ENCODE measurements around the gene DDRGK1.

The DDRGK1 gene

DNA sequence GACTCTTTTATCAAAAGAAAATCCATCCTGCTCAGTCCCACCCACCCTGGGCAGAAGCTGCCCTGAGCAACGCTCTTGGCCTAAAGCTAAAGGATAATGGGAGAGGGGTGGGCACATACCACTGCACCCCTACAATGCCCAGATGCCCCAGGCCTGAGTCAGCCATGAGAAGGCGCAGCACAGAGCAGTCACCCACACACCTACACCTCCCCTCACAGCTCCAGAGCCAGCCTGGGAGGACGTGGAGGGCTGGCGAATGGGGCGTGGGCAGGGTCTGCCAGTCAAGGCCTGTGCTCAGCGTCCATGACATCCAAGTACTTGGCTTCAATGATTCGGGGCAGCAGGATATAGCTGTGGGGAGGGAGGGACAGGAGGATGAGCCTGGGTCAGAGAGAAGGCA is 23.0 kb upstream of the DDRGK1 start:
- no peak for DNase-seq (ENCODE audit: low spot score)
- TF ChIP-seq, protein P1, sequence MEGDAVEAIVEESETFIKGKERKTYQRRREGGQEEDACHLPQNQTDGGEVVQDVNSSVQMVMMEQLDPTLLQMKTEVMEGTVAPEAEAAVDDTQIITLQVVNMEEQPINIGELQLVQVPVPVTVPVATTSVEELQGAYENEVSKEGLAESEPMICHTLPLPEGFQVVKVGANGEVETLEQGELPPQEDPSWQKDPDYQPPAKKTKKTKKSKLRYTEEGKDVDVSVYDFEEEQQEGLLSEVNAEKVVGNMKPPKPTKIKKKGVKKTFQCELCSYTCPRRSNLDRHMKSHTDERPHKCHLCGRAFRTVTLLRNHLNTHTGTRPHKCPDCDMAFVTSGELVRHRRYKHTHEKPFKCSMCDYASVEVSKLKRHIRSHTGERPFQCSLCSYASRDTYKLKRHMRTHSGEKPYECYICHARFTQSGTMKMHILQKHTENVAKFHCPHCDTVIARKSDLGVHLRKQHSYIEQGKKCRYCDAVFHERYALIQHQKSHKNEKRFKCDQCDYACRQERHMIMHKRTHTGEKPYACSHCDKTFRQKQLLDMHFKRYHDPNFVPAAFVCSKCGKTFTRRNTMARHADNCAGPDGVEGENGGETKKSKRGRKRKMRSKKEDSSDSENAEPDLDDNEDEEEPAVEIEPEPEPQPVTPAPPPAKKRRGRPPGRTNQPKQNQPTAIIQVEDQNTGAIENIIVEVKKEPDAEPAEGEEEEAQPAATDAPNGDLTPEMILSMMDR (IDR thresholded peaks at IDR 0.05; ENCODE audit: extremely low read depth, missing control alignments), result no peak

DNA sequence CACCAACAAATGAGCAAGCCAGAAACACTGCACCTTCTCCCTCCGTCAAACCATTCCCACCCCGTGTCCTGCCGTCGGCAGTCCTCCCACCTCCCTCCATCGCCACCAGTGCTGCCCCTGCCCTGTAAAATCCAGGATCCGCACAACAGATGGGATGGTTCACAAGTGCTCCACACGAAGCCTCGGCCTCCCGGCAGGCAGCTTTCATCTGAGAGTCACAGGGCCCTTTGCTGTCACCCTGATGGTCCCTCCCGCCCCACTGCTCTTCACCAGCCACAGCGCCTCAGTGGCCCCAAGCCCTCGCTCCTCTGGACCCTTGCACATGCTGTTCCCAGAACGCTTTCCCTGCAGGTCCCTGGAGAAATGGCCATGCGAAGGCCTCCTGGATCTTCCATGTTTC is 22.4 kb upstream of the DDRGK1 start:
- no peak for DNase-seq (ENCODE audit: low spot score)
- TF ChIP-seq, protein P1 (IDR thresholded peaks at IDR 0.05; ENCODE audit: extremely low read depth, missing control alignments), result no peak

DNA sequence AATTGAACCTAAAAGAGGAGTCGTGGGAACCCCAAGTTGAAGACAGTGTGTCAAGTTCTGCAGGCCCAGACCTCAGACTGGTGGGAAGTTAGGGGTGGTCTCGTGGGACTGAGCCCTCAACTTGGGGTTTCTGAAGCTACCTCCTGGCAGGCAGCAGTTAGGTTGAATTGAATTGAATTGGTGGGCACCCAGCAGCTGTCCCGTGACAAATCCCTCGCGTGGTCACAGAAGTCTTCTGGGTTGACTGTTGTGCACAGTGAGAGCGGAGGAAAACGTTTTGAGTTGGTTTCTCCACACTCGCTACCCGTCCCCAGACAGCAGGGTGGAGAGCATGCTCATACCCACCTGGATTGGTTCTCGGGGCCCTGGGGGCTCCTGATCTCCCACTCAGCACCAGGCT is 21.6 kb upstream of the DDRGK1 start:
- no peak for DNase-seq (ENCODE audit: low spot score)
- TF ChIP-seq, protein P1 (IDR thresholded peaks at IDR 0.05; ENCODE audit: extremely low read depth, missing control alignments), result no peak

DNA sequence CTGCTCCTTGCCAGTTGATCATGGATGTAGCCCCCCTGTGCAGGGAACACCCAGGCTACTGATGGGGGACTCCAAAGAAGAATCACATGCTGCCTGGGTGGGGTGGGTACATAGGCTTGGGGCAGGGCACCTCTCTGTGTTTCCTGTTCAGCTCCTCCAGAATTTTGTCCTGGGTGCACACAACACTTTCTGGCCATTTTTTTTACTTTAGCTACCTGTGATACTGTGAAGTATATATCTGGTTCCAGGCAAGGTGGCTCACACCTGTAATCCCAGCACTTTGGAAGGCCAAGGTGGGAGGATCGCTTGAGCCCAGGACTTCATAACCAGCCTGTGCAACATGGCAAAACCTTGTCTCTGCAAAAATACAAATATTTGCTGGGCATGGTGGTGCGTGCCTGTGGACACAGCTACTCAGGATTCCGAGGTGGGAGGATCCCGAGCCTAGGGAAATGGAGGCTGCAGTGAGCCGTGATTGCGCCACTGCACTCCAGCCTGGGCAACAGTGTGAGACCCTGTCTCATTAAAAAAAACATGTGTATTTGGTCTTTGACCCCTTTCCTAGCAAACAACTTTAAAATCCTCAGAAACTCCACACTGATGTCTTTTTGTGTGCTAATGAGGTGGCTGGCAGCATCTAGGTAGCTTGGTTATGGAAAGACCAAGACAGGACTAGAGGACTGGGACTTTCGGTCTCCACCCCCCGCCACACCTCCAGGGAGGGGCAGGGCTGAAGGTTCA is 20.4 kb upstream of the DDRGK1 start:
- TF ChIP-seq, protein P1 (IDR thresholded peaks at IDR 0.05; ENCODE audit: extremely low read depth, missing control alignments), result no peak
- DNase-seq (ENCODE audit: low spot score), result no peak

DNA sequence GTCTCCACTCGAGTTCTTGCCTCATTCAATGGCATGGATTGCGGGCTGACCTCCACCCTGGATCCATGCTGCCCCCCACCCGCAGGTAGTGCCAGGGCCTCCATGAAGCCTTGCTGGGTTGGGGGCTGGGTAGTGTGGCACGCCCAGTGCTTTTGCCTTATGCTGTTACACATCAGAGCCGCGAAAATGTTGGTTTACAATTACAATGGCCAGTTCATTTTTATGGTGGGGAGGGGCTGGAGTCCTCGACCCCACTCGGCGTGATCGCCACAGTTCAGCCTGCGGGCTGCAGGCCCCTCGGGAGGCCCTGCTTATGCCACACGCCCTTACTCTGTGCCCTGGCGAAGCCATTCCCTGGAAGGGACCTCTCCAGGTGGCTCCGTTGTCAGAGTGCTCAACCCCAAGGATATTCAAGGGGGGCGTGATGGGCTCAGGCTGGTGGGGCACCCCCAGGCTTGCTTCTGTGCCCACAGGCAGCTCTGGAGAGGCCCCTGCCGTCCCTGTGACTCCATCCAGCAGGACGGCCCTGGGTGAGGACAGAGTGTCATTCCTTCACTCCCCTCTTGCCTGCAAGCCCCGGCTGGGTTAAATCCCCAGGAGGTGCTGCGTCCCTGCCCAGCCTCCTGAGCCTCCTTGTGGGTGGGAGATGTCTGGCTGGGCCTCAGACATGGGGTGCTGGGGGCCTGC is 19.7 kb upstream of the DDRGK1 start:
- TF ChIP-seq, protein P1 (IDR thresholded peaks at IDR 0.05; ENCODE audit: extremely low read depth, missing control alignments), result no peak
- no peak for DNase-seq (ENCODE audit: low spot score)

DNA sequence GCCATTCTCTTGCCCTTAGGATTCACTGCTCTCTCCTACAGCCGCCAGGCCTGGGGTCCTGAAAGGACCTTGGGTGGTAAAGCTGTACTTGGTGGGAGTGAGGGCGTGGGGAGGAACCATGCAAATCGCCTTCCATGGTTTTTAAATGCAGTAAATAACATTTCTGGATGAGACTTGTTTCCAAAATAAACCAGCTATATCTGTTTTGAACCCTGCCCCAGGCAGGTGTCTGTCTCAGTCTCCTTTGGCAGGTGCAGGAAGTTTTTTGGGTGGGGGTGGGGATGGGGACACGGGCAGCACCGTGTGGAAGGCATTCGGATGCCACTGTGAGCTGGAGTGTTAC is 19.1 kb upstream of the DDRGK1 start:
- TF ChIP-seq, protein P1 (IDR thresholded peaks at IDR 0.05; ENCODE audit: extremely low read depth, missing control alignments), result no peak
- DNase-seq (ENCODE audit: low spot score), result no peak
